ENCODE measurements around the gene FGF22.

FGF22 gene

GRCh38 chr19:682678-683320 is 43.1 kb downstream of the FGF22 start:
- TF ChIP-seq ZFX (IDR thresholded peaks at IDR 0.05; ENCODE audit: borderline replicate concordance) (no peak), CTCF (IDR thresholded peaks at IDR 0.05) (no peak)
- H3K27ac ChIP-seq = no peak overlapping the region

DNA sequence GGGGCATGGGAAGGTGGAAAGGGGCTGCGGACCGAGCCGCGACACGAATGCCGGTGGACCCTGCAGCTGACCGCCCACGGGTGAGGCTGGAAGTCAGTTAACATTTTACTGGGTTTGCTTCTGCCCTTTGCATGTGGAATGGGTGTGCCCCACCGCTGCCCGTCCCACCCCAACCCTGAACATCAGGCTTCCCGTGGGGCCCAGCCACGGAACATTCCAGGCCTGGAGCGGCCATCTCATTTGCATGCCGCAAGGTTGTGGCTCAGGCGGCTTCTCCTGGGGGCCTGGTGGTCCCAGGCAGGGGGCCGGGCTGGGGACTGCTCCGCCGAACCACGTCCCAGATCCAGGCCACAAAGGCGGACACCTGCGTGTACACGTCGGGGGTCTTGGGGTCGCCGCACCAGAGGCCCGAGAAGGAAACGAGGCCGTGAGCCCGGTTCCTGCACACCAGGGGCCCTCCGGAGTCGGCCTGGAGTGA is 45.8 kb downstream of the FGF22 start:
- TF ChIP-seq CTCF (IDR thresholded peaks at IDR 0.05) (no peak), ZFX (IDR thresholded peaks at IDR 0.05; ENCODE audit: borderline replicate concordance) (no peak)
- H3K27ac ChIP-seq = no peak overlapping the region

- no peak for TF ChIP-seq ZFX (IDR thresholded peaks at IDR 0.05; ENCODE audit: borderline replicate concordance)
Observed at GRCh38 chr19:686589-687297, 47.1 kb downstream of the FGF22 start.

GRCh38 chr19:687569-688166 is 48.0 kb downstream of the FGF22 start:
- H3K27ac ChIP-seq = no peak overlapping the region
- TF ChIP-seq ZFX (IDR thresholded peaks at IDR 0.05; ENCODE audit: borderline replicate concordance) = no peak
- TF ChIP-seq CTCF (IDR thresholded peaks at IDR 0.05) = no peak

More at GRCh38 chr19:686589-687297, 47.1 kb downstream of the FGF22 start:
- no peak overlapping the region for H3K27ac ChIP-seq

DNA sequence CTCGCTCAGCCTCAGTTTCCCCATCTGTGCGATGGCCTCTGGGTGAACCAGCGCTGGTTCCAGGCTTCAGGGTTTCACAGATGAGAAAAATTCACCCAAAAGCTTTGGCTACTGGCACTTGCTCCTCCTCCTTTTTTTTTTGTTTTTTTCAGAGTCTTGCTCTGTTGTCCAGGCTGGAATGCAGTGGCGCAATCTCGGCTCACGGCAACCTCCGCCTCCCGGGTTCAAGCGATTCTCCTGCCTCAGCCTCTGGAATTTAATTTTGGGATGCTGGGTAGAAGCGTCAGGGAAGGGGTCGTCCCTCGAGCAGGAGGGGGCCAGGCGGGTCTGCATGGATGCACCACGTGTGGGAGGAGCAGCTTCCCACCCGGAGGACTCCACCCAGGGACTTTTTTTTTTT is 48.5 kb downstream of the FGF22 start:
- TF ChIP-seq CTCF (IDR thresholded peaks at IDR 0.05) = no peak
- no peak for TF ChIP-seq ZFX (IDR thresholded peaks at IDR 0.05; ENCODE audit: borderline replicate concordance)

DNA sequence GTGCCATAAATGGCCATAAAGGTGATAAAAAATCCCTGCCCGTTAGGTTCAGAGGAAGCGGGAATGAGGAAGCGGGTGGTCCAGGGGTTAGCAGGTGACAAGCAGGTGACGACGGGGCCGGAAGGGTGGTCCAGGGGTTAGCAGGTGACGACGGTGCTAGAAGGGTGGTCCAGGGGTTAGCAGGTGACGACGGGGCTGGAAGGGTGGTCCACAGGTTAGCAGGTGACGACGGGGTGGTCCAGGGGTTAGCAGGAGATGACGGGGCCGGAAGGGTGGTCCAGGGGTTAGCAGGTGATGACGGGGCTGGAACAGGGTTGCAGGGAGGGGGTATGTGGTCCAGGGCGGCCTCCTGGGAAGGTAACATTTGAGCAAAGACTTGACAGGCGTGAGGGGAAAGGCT is 49.3 kb downstream of the FGF22 start:
- TF ChIP-seq CTCF (IDR thresholded peaks at IDR 0.05) = no peak
- no peak for TF ChIP-seq ZFX (IDR thresholded peaks at IDR 0.05; ENCODE audit: borderline replicate concordance)

More for the DNA sequence above, 48.5 kb downstream of the FGF22 start:
- no peak overlapping the region for H3K27ac ChIP-seq

GRCh38 chr19:690203-690602 is 50.5 kb downstream of the FGF22 start:
- no peak for TF ChIP-seq CTCF (IDR thresholded peaks at IDR 0.05)
- TF ChIP-seq ZFX (IDR thresholded peaks at IDR 0.05; ENCODE audit: borderline replicate concordance) = no peak
- H3K27ac ChIP-seq = no peak overlapping the region

More for the DNA sequence above, 49.3 kb downstream of the FGF22 start:
- H3K27ac ChIP-seq = no peak overlapping the region
